GM19468 (cell line): ENCODE results near the gene GRID1.

Experiments
- ATAC-seq: cut with Tn5 transposase; IDR thresholded peaks from one replicate; pipeline ENCODE4 v1.9.1; 2021; ENCODE audit warnings: mild to moderate bottlenecking, moderate library complexity, moderate number of reproducible peaks; ENCODE audit not compliant: unreplicated experiment; ENCODE audit errors: extremely low read depth

Gene GRID1

GRCh38 chr10:86371116-86371515 is 4.5 kb upstream of the GRID1 start:
- ATAC-seq: no peak

GRCh38 chr10:86370006-86370585 is 3.5 kb upstream of the GRID1 start:
- no peak for ATAC-seq

GRCh38 chr10:86368987-86369386 is 2.4 kb upstream of the GRID1 start:
- no peak for ATAC-seq

GRCh38 chr10:86368046-86368445 is 1.5 kb upstream of the GRID1 start:
- ATAC-seq: no peak

- no peak for ATAC-seq
These were observed 757 bp upstream of the GRID1 start for GRCh38 chr10:86367152-86367951.

GRCh38 chr10:86366902-86367151 is 232 bp upstream of the GRID1 start:
- no peak for ATAC-seq

GRCh38 chr10:86365346-86366032 is 1.1 kb downstream of the GRID1 start:
- no peak for ATAC-seq

GRCh38 chr10:86364491-86365345 is 1.9 kb downstream of the GRID1 start:
- ATAC-seq: no peak

GRCh38 chr10:86363833-86364490 is 2.6 kb downstream of the GRID1 start:
- ATAC-seq: no peak

GRCh38 chr10:86363184-86363832 is 3.3 kb downstream of the GRID1 start:
- ATAC-seq: no peak

GRCh38 chr10:86362586-86363183 is 3.9 kb downstream of the GRID1 start:
- no peak for ATAC-seq

- no peak for ATAC-seq
These were observed 4.5 kb downstream of the GRID1 start for GRCh38 chr10:86362129-86362527.

- no peak for ATAC-seq
These were observed 5.2 kb downstream of the GRID1 start for GRCh38 chr10:86361156-86362128.

GRCh38 chr10:86360657-86361056 is 5.9 kb downstream of the GRID1 start:
- no peak for ATAC-seq

- ATAC-seq: no peak
These were observed 6.6 kb downstream of the GRID1 start for GRCh38 chr10:86359954-86360353.

GRCh38 chr10:86359111-86359510 is 7.5 kb downstream of the GRID1 start:
- ATAC-seq: no peak

GRCh38 chr10:86357676-86358075 is 8.9 kb downstream of the GRID1 start:
- ATAC-seq: no peak

GRCh38 chr10:86357041-86357440 is 9.6 kb downstream of the GRID1 start:
- ATAC-seq: no peak
